ENCODE results near the gene CDK11B.

GRCh38 chr1:1670866-1671265, 12.1 kb upstream of the CDK11B start:
- TF ChIP-seq EZH2 (IDR thresholded peaks at IDR 0.05; ENCODE audit: borderline replicate concordance, insufficient read depth, low read depth, low read length, poor library complexity, severe bottlenecking) (no peak), CTCF (IDR thresholded peaks at IDR 0.05) (no peak)

All from B cell (primary cell).